ENCODE results near the gene TBX5.

Gene TBX5

DNA sequence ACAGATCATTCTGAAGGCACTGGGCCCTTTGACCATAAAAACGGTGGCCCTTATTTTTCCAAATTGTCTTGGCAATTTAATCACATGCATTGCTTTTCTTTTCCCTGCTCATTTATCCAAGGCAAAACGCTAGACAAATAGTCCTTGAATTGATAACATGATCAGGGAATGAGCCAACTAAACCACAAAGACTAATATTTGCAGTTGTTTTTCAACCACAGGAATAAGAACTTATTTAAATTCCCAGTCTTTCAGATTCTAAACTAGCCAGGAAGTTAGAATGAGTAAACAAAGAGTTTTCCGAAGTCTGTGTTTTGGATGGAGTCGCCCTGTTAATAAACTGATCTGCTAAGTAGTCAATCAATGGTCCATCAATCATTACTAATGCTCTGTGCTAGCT lies 14.9 kb downstream of the TBX5 start:
- Histone ChIP-seq H3K4me1 (ENCODE audit: control insufficient read depth, insufficient read depth, low read depth, low read length) (no peaks in the 10 kb centered on the region), H3K4ac (ENCODE audit: low read depth in 1 of 2, low read length in 2 of 2) (no peak overlapping the region), H2AFZ (ENCODE audit: low read depth, low read length) (no peak overlapping the region), H3K4me2 (ENCODE audit: low read length, poor library complexity, severe bottlenecking) (no peak overlapping the region), H3K23ac (ENCODE audit: low read length in 2 of 2) (no peak overlapping the region), H2BK12ac (ENCODE audit: low read length in 2 of 2) (no peak overlapping the region), H3K14ac (ENCODE audit: low read length in 2 of 2) (no peak overlapping the region), H3K27ac (ENCODE audit: low read length, poor library complexity, severe bottlenecking) (no peak overlapping the region), H2AK5ac (ENCODE audit: low read length, severe bottlenecking) (no peak overlapping the region), H2BK15ac (ENCODE audit: low read depth, poor library complexity, severe bottlenecking) (no peak overlapping the region), H3K9me3 (ENCODE audit: control insufficient read depth, low read length) (no peaks in the 10 kb centered on the region), H3K27me3 (ENCODE audit: control insufficient read depth in 1 of 2, insufficient read depth in 1 of 2, low read length in 2 of 2) (peaks cover 12 to 30% of the 10 kb centered on the region in 2 experiments), H3K79me1 (replicated peaks; ENCODE audit: low read length, poor library complexity, severe bottlenecking) (no peaks in the 10 kb centered on the region), H2BK5ac (ENCODE audit: low read depth, low read length, poor library complexity, severe bottlenecking) (no peak overlapping the region), H4K91ac (ENCODE audit: low read length) (no peak overlapping the region), H4K8ac (ENCODE audit: low read length) (no peak overlapping the region), H3K4me3 (ENCODE audit: insufficient read depth in 1 of 2, low read depth in 1 of 2, low read length in 2 of 2) (no peak overlapping the region), H3K9ac (ENCODE audit: low read length) (no peak overlapping the region), H3K18ac (ENCODE audit: low read depth in 1 of 2, low read length in 2 of 2) (no peak overlapping the region), H3K36me3 (ENCODE audit: control insufficient read depth in 1 of 2, insufficient read depth in 2 of 2, low read depth in 1 of 2, low read length in 2 of 2) (peaks cover 0 to 25% of the 10 kb centered on the region in 2 experiments), H2BK120ac (ENCODE audit: low read depth, low read length) (no peak overlapping the region)
- DNase-seq: no peak
- 58% methylated on average over 4 of the region's 4 CpGs for WGBS

- Histone ChIP-seq H2BK120ac (ENCODE audit: low read depth, low read length) (no peak overlapping the region), H2AK5ac (ENCODE audit: low read length, severe bottlenecking) (no peak overlapping the region), H2BK12ac (ENCODE audit: low read length in 2 of 2) (no peak overlapping the region), H2BK15ac (ENCODE audit: low read depth, poor library complexity, severe bottlenecking) (no peak overlapping the region), H3K27me3 (ENCODE audit: control insufficient read depth in 1 of 2, insufficient read depth in 1 of 2, low read length in 2 of 2) (no peaks in the 10 kb centered on the region), H3K4ac (ENCODE audit: low read depth in 1 of 2, low read length in 2 of 2) (no peak overlapping the region), H3K14ac (ENCODE audit: low read length in 2 of 2) (no peak overlapping the region), H2BK5ac (ENCODE audit: low read depth, low read length, poor library complexity, severe bottlenecking) (no peak overlapping the region), H3K4me3 (ENCODE audit: insufficient read depth in 1 of 2, low read depth in 1 of 2, low read length in 2 of 2) (no peak overlapping the region), H3K27ac (ENCODE audit: low read length, poor library complexity, severe bottlenecking) (no peak overlapping the region), H3K36me3 (ENCODE audit: control insufficient read depth in 1 of 2, insufficient read depth in 2 of 2, low read depth in 1 of 2, low read length in 2 of 2) (peaks cover 0 to 48% of the 10 kb centered on the region in 2 experiments), H3K9ac (ENCODE audit: low read length) (no peak overlapping the region), H4K8ac (ENCODE audit: low read length) (no peak overlapping the region), H2AFZ (ENCODE audit: low read depth, low read length) (no peak overlapping the region), H3K4me2 (ENCODE audit: low read length, poor library complexity, severe bottlenecking) (no peak overlapping the region), H3K4me1 (ENCODE audit: control insufficient read depth, insufficient read depth, low read depth, low read length) (no peaks in the 10 kb centered on the region), H3K23ac (ENCODE audit: low read length in 2 of 2) (no peak overlapping the region), H3K9me3 (ENCODE audit: control insufficient read depth, low read length) (no peaks in the 10 kb centered on the region), H4K91ac (ENCODE audit: low read length) (no peak overlapping the region), H3K79me1 (replicated peaks; ENCODE audit: low read length, poor library complexity, severe bottlenecking) (no peaks in the 10 kb centered on the region), H3K18ac (ENCODE audit: low read depth in 1 of 2, low read length in 2 of 2) (no peak overlapping the region)
- whole genome bisulfite sequencing: 68% methylated on average over 4 of the region's 4 CpGs
- no peak for DNase-seq
Observed at GRCh38 chr12:114384739-114385138, 21.2 kb downstream of the TBX5 start.

DNA sequence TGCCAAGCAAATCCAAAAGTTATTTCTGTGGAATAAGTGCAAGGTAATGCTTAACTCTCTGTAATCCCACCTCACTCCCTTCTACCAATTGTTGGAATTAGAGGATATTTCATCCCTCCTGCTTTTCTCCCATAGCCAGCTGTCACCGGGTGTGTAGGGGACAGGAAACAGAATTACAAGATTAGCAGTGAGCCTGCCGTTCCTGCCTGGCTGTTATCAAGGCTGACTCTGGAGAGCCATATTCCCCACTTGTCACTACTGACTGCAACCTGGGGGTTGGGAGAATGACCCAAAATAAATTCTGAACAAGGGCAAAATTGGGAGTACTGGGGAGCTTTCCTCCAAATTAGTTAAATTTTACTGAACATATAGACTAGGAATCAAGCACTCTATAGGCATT lies 24.8 kb downstream of the TBX5 start:
- DNase-seq: no peak

GRCh38 chr12:114371733-114372132 lies 34.2 kb downstream of the TBX5 start:
- WGBS: 93% methylated on average over 3 of the region's 7 CpGs
- no peak overlapping the region for H2BK120ac ChIP-seq (ENCODE audit: low read depth, low read length)

More for the DNA sequence above, 24.8 kb downstream of the TBX5 start:
- H2BK5ac ChIP-seq (ENCODE audit: low read depth, low read length, poor library complexity, severe bottlenecking): no peak overlapping the region
- H3K4me1 ChIP-seq (ENCODE audit: control insufficient read depth, insufficient read depth, low read depth, low read length): no peaks in the 10 kb centered on the region
- H3K9me3 ChIP-seq (ENCODE audit: control insufficient read depth, low read length): no peaks in the 10 kb centered on the region
- peaks cover 0 to 64% of the 10 kb centered on the region in 2 experiments for H3K36me3 ChIP-seq (ENCODE audit: control insufficient read depth in 1 of 2, insufficient read depth in 2 of 2, low read depth in 1 of 2, low read length in 2 of 2)
- H3K27ac ChIP-seq (ENCODE audit: low read length, poor library complexity, severe bottlenecking): no peak overlapping the region
- H3K4me2 ChIP-seq (ENCODE audit: low read length, poor library complexity, severe bottlenecking): no peak overlapping the region
- H3K18ac ChIP-seq (ENCODE audit: low read depth in 1 of 2, low read length in 2 of 2): no peak overlapping the region
- H3K27me3 ChIP-seq (ENCODE audit: control insufficient read depth in 1 of 2, insufficient read depth in 1 of 2, low read length in 2 of 2): no peaks in the 10 kb centered on the region
- H3K23ac ChIP-seq (ENCODE audit: low read length in 2 of 2): no peak overlapping the region
- no peak overlapping the region for H2AFZ ChIP-seq (ENCODE audit: low read depth, low read length)
- WGBS: 18% methylated on average over 2 of the region's 2 CpGs
- no peak overlapping the region for H3K9ac ChIP-seq (ENCODE audit: low read length)
- no peak overlapping the region for H3K4me3 ChIP-seq (ENCODE audit: insufficient read depth in 1 of 2, low read depth in 1 of 2, low read length in 2 of 2)
- no peak overlapping the region for H4K8ac ChIP-seq (ENCODE audit: low read length)
- no peak overlapping the region for H2BK120ac ChIP-seq (ENCODE audit: low read depth, low read length)
- no peak overlapping the region for H2BK15ac ChIP-seq (ENCODE audit: low read depth, poor library complexity, severe bottlenecking)
- H3K4ac ChIP-seq (ENCODE audit: low read depth in 1 of 2, low read length in 2 of 2): no peak overlapping the region
- H4K91ac ChIP-seq (ENCODE audit: low read length): no peak overlapping the region
- H3K79me1 ChIP-seq (replicated peaks; ENCODE audit: low read length, poor library complexity, severe bottlenecking): no peaks in the 10 kb centered on the region
- H2AK5ac ChIP-seq (ENCODE audit: low read length, severe bottlenecking): no peak overlapping the region
- H3K14ac ChIP-seq (ENCODE audit: low read length in 2 of 2): no peak overlapping the region
- H2BK12ac ChIP-seq (ENCODE audit: low read length in 2 of 2): no peak overlapping the region

More at GRCh38 chr12:114371733-114372132, 34.2 kb downstream of the TBX5 start:
- Histone ChIP-seq H2AK5ac (ENCODE audit: low read length, severe bottlenecking) (no peak overlapping the region), H3K27me3 (ENCODE audit: control insufficient read depth in 1 of 2, insufficient read depth in 1 of 2, low read length in 2 of 2) (no peaks in the 10 kb centered on the region), H3K36me3 (ENCODE audit: control insufficient read depth in 1 of 2, insufficient read depth in 2 of 2, low read depth in 1 of 2, low read length in 2 of 2) (peaks cover 0 to 8% of the 10 kb centered on the region in 2 experiments), H3K79me1 (replicated peaks; ENCODE audit: low read length, poor library complexity, severe bottlenecking) (no peaks in the 10 kb centered on the region), H3K4ac (ENCODE audit: low read depth in 1 of 2, low read length in 2 of 2) (no peak overlapping the region), H2BK15ac (ENCODE audit: low read depth, poor library complexity, severe bottlenecking) (no peak overlapping the region), H4K8ac (ENCODE audit: low read length) (no peak overlapping the region), H2AFZ (ENCODE audit: low read depth, low read length) (no peak overlapping the region), H2BK12ac (ENCODE audit: low read length in 2 of 2) (no peak overlapping the region), H3K4me3 (ENCODE audit: insufficient read depth in 1 of 2, low read depth in 1 of 2, low read length in 2 of 2) (no peak overlapping the region), H3K18ac (ENCODE audit: low read depth in 1 of 2, low read length in 2 of 2) (no peak overlapping the region), H3K27ac (ENCODE audit: low read length, poor library complexity, severe bottlenecking) (no peak overlapping the region), H3K4me2 (ENCODE audit: low read length, poor library complexity, severe bottlenecking) (no peak overlapping the region), H2BK5ac (ENCODE audit: low read depth, low read length, poor library complexity, severe bottlenecking) (no peak overlapping the region), H3K4me1 (ENCODE audit: control insufficient read depth, insufficient read depth, low read depth, low read length) (no peaks in the 10 kb centered on the region), H3K9ac (ENCODE audit: low read length) (no peak overlapping the region), H3K14ac (ENCODE audit: low read length in 2 of 2) (no peak overlapping the region), H3K23ac (ENCODE audit: low read length in 2 of 2) (no peak overlapping the region), H3K9me3 (ENCODE audit: control insufficient read depth, low read length) (no peaks in the 10 kb centered on the region), H4K91ac (ENCODE audit: low read length) (no peak overlapping the region)
- DNase-seq: no peak
